Activated CD8-positive, alpha-beta T cell treated with anti-CD3 and anti-CD28 coated beads for 36 hours (primary cell): ENCODE results near the gene LGALS3BP. TPM values are rescaled to one million over a fixed set of nuclear protein-coding genes. Genes with fewer than 3 reads are reported as not detected.
"Not testable (repeated sequence)": the region's sequence is repeated elsewhere in the genome, so short reads cannot be mapped to it uniquely, and the experiment has no call there.

Experiments used
- ATAC-seq: fragments of 200-7000 bp; cut with Tn5 transposase; one replicate; pipeline ENCODE4 v1.10.0; 2021; ENCODE audit warnings: mild to moderate bottlenecking, moderate library complexity
- CTCF ChIA-PET: fragments of 350-600 bp; sonication (Branson Sonifier 250); formaldehyde crosslinking; loops from one replicate; lab custom pipeline; 2021; ENCODE audit warnings: antibody characterized with exemption; lab: Charles Lee
- POLR2A ChIA-PET: fragments of 350-600 bp; sonication (Branson Sonifier 250); formaldehyde crosslinking; loops from one replicate; lab custom pipeline; 2021; ENCODE audit warnings: antibody characterized with exemption; lab: Charles Lee
- DNase-seq: peaks from one replicate; pipeline ENCODE4 v3.0.0-alpha.2; 2020
- H3K27ac Mint-ChIP-seq: one replicate; pipeline ENCODE4 v1.8.0; 2021; ENCODE audit warnings: mild to moderate bottlenecking, mixed read lengths
- H3K27me3 Mint-ChIP-seq: one replicate; pipeline ENCODE4 v1.8.0; 2021; ENCODE audit warnings: mixed read lengths
- H3K36me3 Mint-ChIP-seq: one replicate; pipeline ENCODE4 v1.8.0; 2021; ENCODE audit warnings: low read depth, mixed read lengths
- H3K4me1 Mint-ChIP-seq: one replicate; pipeline ENCODE4 v1.8.0; 2021; ENCODE audit warnings: low read depth, mixed read lengths
- H3K4me3 Mint-ChIP-seq: one replicate; pipeline ENCODE4 v1.8.0; 2021; ENCODE audit warnings: mild to moderate bottlenecking, moderate library complexity, mixed read lengths
- H3K9me3 Mint-ChIP-seq: one replicate; pipeline ENCODE4 v1.8.0; 2021; ENCODE audit warnings: mixed read lengths
- intact Hi-C: fragments of 100-400 bp; cut with micrococcal nuclease; formaldehyde crosslinking; loops from one replicate; pipeline ENCODE4 v1.10.0; 2022
- total RNA-seq, 2 experiments: library from RNA; stranded (reverse); gene quantifications; one replicate each; pipeline ENCODE4 v1.2.3, GENCODE V29; 2021
- TF ChIP-seq, protein P1 (sequence below): fragments of 200-600 bp; IDR thresholded peaks from one replicate; pipeline ENCODE4 v1.8.0; 2022; ENCODE audit warnings: antibody characterized with exemption, mild to moderate bottlenecking

Gene LGALS3BP
- total RNA-seq, 2 experiments from 2014 or later: 41.4 to 50.8 TPM

DNA sequence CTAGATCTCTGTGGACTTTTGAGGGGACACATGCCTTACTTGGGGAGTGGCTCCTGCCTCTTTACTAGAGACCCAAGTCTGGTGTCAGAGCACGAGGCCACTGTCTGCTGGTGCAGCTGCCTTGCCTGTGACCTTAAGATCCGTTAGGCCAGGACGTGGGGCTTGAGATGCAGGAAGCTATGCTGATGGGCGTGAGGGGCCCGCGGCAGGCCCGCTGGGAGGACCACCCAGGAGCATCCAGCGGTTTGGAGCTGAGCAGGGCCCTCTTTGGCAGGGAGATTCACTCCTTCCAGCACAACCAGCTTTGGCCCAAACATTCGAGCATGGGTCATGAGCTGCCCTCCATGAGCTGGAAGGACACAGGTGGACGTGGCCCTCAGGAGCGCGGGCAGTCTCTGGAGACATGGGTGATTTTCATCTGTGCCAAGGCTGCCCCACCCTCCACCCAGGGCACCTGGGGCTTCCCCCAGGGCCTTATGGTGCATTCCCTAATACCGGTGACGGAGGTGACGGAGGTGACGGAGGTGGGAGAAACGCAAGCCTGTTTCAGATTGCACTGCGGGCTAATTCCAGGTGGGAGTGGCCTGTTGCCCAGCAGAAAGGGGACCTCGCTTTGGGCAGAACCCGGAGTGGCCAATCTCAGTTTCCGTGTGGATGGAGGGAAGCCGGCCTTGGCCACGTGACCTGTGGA lies 12.7 kb downstream of the LGALS3BP start:
- CTCF ChIA-PET: interaction anchor here (1.3 kb wide), 1 partner anchor 101 kb away, joined by 7 read pairs; no protein-coding TSS in a partner anchor
- DNase-seq (no peak), ATAC-seq (no peak)
- TF ChIP-seq, protein P1, sequence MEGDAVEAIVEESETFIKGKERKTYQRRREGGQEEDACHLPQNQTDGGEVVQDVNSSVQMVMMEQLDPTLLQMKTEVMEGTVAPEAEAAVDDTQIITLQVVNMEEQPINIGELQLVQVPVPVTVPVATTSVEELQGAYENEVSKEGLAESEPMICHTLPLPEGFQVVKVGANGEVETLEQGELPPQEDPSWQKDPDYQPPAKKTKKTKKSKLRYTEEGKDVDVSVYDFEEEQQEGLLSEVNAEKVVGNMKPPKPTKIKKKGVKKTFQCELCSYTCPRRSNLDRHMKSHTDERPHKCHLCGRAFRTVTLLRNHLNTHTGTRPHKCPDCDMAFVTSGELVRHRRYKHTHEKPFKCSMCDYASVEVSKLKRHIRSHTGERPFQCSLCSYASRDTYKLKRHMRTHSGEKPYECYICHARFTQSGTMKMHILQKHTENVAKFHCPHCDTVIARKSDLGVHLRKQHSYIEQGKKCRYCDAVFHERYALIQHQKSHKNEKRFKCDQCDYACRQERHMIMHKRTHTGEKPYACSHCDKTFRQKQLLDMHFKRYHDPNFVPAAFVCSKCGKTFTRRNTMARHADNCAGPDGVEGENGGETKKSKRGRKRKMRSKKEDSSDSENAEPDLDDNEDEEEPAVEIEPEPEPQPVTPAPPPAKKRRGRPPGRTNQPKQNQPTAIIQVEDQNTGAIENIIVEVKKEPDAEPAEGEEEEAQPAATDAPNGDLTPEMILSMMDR: no peak
- POLR2A ChIA-PET: interaction anchor here (2.0 kb wide), 1 partner anchor 12 kb away, joined by 5 read pairs; the partner anchor contains the start of gene LGALS3BP
- peaks cover 5% of the 10 kb centered on the region for H3K4me1 Mint-ChIP-seq
- no peaks in the 10 kb centered on the region for H3K27me3 Mint-ChIP-seq
- H3K36me3 Mint-ChIP-seq: peaks cover 3% of the 10 kb centered on the region
- H3K4me3 Mint-ChIP-seq: no peak overlapping the region
- no peak overlapping the region for H3K27ac Mint-ChIP-seq
- H3K9me3 Mint-ChIP-seq: no peaks in the 10 kb centered on the region
- intact Hi-C loops: no loop called here

DNA sequence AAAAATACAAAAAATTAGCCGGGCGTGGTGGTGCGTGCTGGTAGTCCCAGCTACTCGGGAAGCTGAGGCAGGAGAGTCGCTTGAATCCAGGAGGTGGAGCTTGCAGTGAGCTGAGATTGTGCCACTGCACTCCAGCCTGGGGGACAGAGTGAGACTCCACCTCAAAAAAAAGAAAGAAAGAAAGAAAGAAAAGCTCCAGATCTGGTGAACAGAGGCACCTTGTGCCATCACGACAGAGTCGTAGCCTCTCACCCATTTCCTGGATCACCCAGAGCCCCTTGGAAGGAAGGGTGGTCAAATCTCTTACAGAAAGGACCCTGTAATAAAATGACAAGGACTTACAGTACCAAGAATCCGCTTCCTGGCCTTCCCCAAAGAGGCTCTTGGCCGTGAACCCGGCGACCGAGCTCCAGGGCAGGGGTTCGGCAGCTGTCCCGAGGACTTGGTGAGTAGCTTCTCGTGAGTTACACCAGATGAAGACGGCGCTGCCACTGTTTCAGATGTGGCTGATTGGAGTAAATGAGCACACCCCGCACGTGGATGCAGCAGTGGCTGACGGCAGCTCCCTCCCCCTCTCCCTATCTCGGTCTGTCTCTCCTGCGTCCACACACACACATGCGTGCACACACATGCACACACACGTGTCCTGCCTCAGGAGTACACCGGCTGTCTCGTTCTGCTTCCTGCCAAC lies 13.5 kb downstream of the LGALS3BP start:
- POLR2A ChIA-PET: interaction anchor here (2.0 kb wide), 1 partner anchor 13 kb away, joined by 5 read pairs; the partner anchor contains the start of gene LGALS3BP
- no peaks in the 10 kb centered on the region for H3K27me3 Mint-ChIP-seq

DNA sequence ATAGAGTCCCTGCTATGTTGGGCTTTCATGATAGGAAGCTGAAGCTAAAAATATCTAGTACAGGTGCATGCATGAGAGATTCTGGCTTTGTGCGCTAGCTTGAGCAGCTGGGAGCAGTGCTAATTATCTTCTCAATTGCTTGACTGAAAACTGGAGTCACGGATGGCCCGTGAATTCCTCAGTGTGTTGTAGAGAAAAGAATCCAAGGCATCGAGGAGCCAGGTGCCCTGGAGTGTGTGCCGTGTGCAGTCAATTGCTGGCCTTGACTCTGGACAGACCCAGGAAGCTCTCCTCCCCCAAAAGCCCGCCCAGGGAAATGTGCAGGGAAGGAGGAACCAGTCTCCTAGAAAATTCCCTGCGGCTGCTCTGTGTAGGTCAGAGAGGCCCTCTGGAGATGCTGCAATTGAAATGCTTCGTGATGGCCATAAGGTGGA lies 14.2 kb downstream of the LGALS3BP start:
- CTCF ChIA-PET: interaction anchor here (1.3 kb wide), 2 partner anchors 80 to 100 kb away, joined by 4 to 7 read pairs; no protein-coding TSS in a partner anchor

More for the DNA sequence above, 13.5 kb downstream of the LGALS3BP start:
- H3K36me3 Mint-ChIP-seq: peaks cover 3% of the 10 kb centered on the region
- H3K27ac Mint-ChIP-seq: no peak overlapping the region
- ATAC-seq (no peak), DNase-seq (no peak)
- TF ChIP-seq, protein P1: no peak
- CTCF ChIA-PET: interaction anchor here (1.3 kb wide), 2 partner anchors 79 to 101 kb away, joined by 4 to 7 read pairs; no protein-coding TSS in a partner anchor
- intact Hi-C loops: no loop called here
- no peaks in the 10 kb centered on the region for H3K9me3 Mint-ChIP-seq
- no peak overlapping the region for H3K4me3 Mint-ChIP-seq
- peaks cover 3% of the 10 kb centered on the region for H3K4me1 Mint-ChIP-seq

DNA sequence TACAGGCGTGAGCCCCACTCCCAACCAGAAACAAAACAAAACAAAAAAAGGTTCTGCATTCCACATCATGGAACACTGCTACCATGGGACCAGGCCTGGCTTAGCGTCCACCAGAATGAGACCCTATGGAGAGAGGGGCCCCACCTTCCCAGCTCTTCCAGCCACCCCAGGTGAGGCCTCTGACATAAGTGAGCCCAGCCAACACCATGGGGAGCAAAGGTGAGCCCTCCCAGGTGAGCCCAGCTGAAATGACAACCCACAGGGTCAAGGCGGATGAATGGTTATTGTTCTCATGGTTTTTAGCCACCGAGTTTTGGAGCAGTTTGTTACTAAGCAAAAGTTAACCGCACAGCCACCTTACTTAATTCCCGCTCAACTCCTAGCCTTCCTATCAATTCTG lies 16.3 kb downstream of the LGALS3BP start:
- intact Hi-C loops: no loop called here
- no peaks in the 10 kb centered on the region for H3K9me3 Mint-ChIP-seq
- no peaks in the 10 kb centered on the region for H3K36me3 Mint-ChIP-seq
- no peaks in the 10 kb centered on the region for H3K27me3 Mint-ChIP-seq
- H3K4me3 Mint-ChIP-seq: no peak overlapping the region
- no peaks in the 10 kb centered on the region for H3K4me1 Mint-ChIP-seq
- ATAC-seq (no peak), DNase-seq (no peak)
- TF ChIP-seq, protein P1: no peak
- ChIA-PET POLR2A (no interaction called here), CTCF (no interaction called here)
- no peak overlapping the region for H3K27ac Mint-ChIP-seq

More for the DNA sequence above, 14.2 kb downstream of the LGALS3BP start:
- ATAC-seq (no peak), DNase-seq (no peak)
- H3K9me3 Mint-ChIP-seq: no peaks in the 10 kb centered on the region
- peaks cover 3% of the 10 kb centered on the region for H3K36me3 Mint-ChIP-seq
- POLR2A ChIA-PET: interaction anchor here (2.0 kb wide), 1 partner anchor 14 kb away, joined by 5 read pairs; the partner anchor contains the start of gene LGALS3BP
- no peaks in the 10 kb centered on the region for H3K4me1 Mint-ChIP-seq
- H3K4me3 Mint-ChIP-seq: no peak overlapping the region
- intact Hi-C loops: no loop called here
- H3K27me3 Mint-ChIP-seq: no peaks in the 10 kb centered on the region
- TF ChIP-seq, protein P1: no peak
- H3K27ac Mint-ChIP-seq: no peak overlapping the region

DNA sequence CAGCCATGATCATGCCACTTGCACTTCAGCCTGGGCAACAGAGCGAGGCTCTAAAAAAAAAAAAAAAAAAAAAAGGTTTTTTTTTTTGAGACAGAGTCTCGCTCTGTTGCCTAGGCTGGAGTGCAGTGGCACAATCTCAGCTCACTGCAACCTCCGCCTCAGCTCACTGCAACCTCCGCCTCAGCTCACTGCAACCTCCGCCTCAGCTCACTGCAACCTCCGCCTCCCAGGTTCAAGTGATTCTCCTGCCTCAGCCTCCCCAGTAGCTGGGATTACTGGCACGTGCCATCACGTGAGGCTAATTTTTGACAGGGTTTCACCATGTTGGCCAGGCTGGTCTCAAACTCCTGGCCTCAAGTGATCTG lies 16.8 kb downstream of the LGALS3BP start:
- H3K36me3 Mint-ChIP-seq, DNase-seq, H3K4me1 Mint-ChIP-seq, H3K27me3 Mint-ChIP-seq, H3K9me3 Mint-ChIP-seq, intact Hi-C loops, H3K27ac Mint-ChIP-seq, CTCF ChIA-PET, ATAC-seq, H3K4me3 Mint-ChIP-seq: not testable (repeated sequence)
- POLR2A ChIA-PET: interaction anchor here (1.1 kb wide), 1 partner anchor 108 kb away, joined by 3 read pairs; no protein-coding TSS in a partner anchor
